ENCODE data around the gene NDUFV2.

Gene NDUFV2

DNA sequence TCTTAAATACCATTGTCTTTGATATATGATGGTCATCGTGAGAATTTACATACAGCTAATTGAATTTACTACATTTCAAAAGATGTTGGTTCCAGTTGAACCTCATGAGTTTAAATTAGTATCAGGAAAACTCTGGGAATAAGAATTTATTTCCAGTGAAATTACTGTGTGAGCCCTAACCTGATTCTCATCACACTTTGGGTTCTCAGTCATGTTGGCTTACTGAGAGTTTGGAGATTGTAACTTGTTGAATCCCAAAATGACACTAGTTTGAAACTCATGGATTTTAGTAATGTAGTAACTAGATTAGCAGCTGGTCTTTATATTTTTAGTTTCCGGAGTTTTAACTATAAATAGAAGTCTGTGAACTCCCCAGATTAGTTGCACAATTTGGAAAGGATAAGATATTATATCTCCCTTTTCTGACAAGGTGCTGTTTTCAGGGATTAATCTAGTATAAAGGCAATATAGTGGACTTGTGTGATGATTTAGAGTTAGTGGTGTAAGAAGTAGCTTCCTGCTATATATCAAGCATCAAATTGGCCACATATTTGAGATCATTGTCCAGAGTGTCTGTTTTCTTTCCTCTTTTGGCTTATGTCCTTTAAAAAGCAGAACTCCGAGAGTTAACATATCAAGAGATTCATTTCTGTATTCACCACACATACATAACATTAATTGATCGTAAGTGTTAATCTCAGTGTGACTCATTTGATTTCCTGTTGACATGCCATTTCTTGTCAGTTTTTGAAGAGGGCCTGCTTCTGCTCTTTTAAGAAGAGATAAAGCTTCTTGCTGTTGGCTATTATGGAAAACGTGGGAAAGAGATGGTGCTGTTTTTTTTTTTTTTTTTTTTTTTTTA, 15.7 kb downstream of the NDUFV2 start:
- DNase-seq (ENCODE audit: low read depth) = no peak

- no peak for DNase-seq (ENCODE audit: low read depth)
Measured at GRCh38 chr18:9120796-9121195, 18.3 kb downstream of the NDUFV2 start.

DNA sequence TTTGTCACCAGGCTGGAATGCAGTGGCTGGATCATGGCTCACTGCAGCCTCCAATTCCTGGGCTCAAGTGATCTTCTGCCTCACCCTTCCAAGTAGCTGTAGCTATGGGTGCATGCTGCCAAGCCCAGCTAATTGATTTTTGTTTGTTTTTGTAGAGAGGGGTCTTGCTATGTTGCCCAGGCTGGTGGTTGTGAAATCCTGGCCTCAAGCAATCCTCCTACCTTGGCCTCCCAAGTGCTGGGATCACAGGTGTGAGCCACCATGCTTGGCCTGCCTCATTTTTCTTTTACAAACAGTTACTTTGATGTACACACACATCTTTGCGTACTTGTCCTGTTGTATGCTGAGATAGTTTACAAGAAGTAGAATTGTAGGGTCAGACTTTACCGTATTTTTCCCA, 21.0 kb downstream of the NDUFV2 start:
- DNase-seq (ENCODE audit: low read depth) = peak; percentile 17

DNA sequence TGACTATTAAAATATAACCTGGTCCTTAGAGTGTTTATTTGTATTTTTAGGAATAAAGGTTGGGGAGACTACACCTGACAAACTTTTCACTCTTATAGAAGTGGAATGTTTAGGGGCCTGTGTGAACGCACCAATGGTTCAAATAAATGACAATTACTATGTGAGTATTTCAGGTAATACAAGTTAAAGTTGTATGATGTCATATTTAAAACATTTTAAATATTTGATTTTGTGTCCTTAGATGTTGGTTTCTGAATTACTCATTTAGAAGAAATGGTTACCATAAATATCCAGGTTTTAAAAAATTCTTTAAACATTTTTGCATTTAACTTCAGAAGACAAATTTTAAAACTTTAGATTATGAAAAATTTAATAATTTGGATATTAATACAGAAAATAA, 22.3 kb downstream of the NDUFV2 start:
- peak; percentile 26 for DNase-seq (ENCODE audit: low read depth)

- no peak for DNase-seq (ENCODE audit: low read depth)
Measured at GRCh38 chr18:9126337-9126736, 23.8 kb downstream of the NDUFV2 start.

- DNase-seq (ENCODE audit: low read depth) = no peak
Measured at GRCh38 chr18:9130195-9130594, 27.7 kb downstream of the NDUFV2 start.

GRCh38 chr18:9130806-9131205, 28.3 kb downstream of the NDUFV2 start:
- DNase-seq (ENCODE audit: low read depth) = no peak

DNA sequence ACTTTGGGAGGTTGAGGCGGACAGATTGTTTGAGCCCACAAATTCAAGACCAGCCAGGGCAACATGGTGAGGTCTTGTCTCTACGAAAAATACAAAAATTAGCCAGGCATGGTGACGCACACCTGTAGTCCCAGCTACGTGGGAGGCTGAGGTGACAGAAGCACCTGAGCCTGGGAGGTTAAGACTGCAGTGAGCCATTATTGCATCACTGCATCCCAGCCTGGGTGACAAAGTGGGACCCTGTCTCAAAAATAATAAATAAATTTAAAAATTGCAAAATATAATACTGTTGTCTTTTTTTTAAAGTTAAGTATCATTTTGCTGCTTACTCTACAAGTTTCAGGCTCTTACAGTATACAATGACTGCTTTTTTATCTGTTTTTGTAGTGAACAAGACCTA, 30.1 kb downstream of the NDUFV2 start:
- DNase-seq (ENCODE audit: low read depth) = no peak

GRCh38 chr18:9133225-9133624, 30.7 kb downstream of the NDUFV2 start:
- DNase-seq (ENCODE audit: low read depth) = no peak

- DNase-seq (ENCODE audit: low read depth) = no peak
Measured at GRCh38 chr18:9135081-9135911, 32.8 kb downstream of the NDUFV2 start.

GRCh38 chr18:9135912-9136314, 33.4 kb downstream of the NDUFV2 start:
- peak; percentile 53 for DNase-seq (ENCODE audit: low read depth)

GRCh38 chr18:9136315-9137155, 34.0 kb downstream of the NDUFV2 start, which contains the start of gene ANKRD12:
Gene ANKRD12 (plus strand): TSS chr18:9136781. CDS start chr18:9182433, 45,652 bp downstream.
- peak; percentile 97 for DNase-seq (ENCODE audit: low read depth)

DNA sequence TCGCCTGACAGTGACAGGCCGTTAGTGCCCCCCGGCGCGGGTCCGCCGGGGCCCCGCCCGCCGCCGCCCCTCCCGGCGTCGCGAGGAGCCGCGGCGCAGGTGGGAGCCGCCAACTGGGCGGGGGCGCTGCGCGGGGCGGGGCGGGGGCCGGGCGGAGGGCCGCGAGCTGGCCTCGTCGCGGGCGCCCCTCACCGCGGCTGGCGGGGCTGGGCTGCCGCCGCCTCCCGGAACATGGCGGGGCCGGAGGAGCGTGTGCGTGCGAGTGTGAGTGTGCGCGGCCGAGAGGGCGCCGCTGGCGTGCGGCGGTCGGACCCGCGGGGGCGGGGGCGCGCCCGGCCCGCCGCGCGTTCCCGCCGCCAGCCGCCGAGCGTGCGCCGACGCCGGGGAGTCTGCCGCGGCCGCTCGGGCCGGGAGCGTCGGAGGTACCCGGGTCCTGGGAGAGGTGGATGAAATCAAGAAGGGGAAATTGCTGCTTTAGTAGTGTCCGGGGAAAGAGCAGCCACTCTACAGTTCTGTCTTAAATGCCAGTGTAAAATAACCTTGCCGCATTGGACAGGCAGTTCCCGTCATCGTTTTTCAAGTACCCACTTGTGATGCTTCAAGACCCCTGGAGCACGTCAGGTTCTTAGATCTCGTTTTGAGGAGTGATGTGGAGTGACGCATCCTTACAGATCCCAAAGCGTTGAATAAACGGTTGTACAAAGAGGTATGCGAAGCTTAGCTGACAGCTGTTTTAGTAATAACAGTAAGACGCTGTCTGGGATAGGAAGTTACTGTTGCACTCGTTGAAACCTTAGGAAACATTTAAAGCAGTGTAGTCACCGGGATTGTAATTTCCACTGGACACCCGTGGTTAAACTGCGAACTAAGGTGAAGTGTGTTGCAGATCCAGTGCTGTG, 34.9 kb downstream of the NDUFV2 start:
- DNase-seq (ENCODE audit: low read depth) = peak; percentile 95

- no peak for DNase-seq (ENCODE audit: low read depth)
Measured at GRCh38 chr18:9139400-9140039, 37.0 kb downstream of the NDUFV2 start.

GRCh38 chr18:9140381-9140780, 37.9 kb downstream of the NDUFV2 start:
- DNase-seq (ENCODE audit: low read depth) = no peak

DNA sequence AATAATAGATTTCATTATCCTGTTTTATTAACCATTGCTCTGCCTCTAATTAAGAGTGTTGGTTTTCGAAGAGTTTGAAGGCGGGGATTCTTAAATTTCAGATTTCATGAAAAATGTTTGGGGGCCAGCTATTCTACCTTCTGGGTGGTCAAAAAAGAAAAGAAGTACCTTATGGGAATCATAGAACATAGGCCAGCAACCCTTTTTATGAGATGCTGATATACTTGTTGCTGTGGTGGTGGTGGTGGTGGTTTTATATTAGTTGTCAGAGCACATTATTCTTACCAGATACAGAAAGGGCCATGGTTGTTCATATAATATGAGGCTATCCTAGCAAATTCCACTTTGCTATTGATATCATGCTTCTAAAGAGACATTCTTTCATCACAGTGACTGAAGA, 38.5 kb downstream of the NDUFV2 start:
- DNase-seq (ENCODE audit: low read depth) = no peak

GRCh38 chr18:9146224-9146623, 43.7 kb downstream of the NDUFV2 start:
- no peak for DNase-seq (ENCODE audit: low read depth)

GRCh38 chr18:9147440-9148202, 45.1 kb downstream of the NDUFV2 start:
- DNase-seq (ENCODE audit: low read depth) = peak; percentile 81

GRCh38 chr18:9148203-9148552, 45.7 kb downstream of the NDUFV2 start:
- no peak for DNase-seq (ENCODE audit: low read depth)

GRCh38 chr18:9150121-9150520, 47.6 kb downstream of the NDUFV2 start:
- no peak for DNase-seq (ENCODE audit: low read depth)

All from ELR (cell line).